ENCODE measurements around the gene EFNA5. TPM values are rescaled to one million over a fixed set of nuclear protein-coding genes. Genes with fewer than 3 reads are reported as not detected.

The EFNA5 gene
- total and polyA plus RNA-seq, 2 experiments from 2014 or later: 0.64 to 0.86 TPM

GRCh38 chr5:107665036-107665570, 5.6 kb downstream of the EFNA5 start:
- Histone ChIP-seq H4K20me1 (ENCODE audit: insufficient read depth) (no peaks in the 10 kb centered on the region), H3K4me3 (no peak overlapping the region), H3K4me1 (ENCODE audit: insufficient read depth) (no peaks in the 10 kb centered on the region), H3K79me2 (ENCODE audit: insufficient read depth) (no peaks in the 10 kb centered on the region), H2AFZ (no peak overlapping the region), H3K27me3 (replicated peaks; ENCODE audit: insufficient read depth) (peaks cover 35% of the 10 kb centered on the region), H3K9ac (no peak overlapping the region), H3K9me2 (ENCODE audit: insufficient read depth) (no peaks in the 10 kb centered on the region), H3F3A (ENCODE audit: insufficient read depth) (no peaks in the 10 kb centered on the region), H3K27ac (no peak overlapping the region), H3K4me2 (ENCODE audit: unreplicated experiment) (no peak overlapping the region), H3K9me3 (ENCODE audit: low read depth) (no peaks in the 10 kb centered on the region), H3K36me3 (ENCODE audit: low read depth) (no peaks in the 10 kb centered on the region)
- in situ Hi-C loops (cut with MboI): no loop called here
- 83 to 85% methylated on average over 2 of the region's 2 CpGs for WGBS, 2 experiments (ENCODE audit: low coverage in 1 of 2, low lambda C conversion rate in 2 of 2, missing lambda C conversion rate in 2 of 2)
- no peak for DNase-seq
- TF ChIP-seq EZH2phosphoT487 (IDR thresholded peaks at IDR 0.05; ENCODE audit: insufficient read depth, low read depth): no peak
- no peak for TF ChIP-seq EZH2 (IDR thresholded peaks at IDR 0.05; ENCODE audit: insufficient read depth, poor library complexity, severe bottlenecking)

- Histone ChIP-seq H3K27ac (no peak overlapping the region), H2AFZ (no peak overlapping the region), H3K9ac (no peak overlapping the region), H3K9me2 (ENCODE audit: insufficient read depth) (no peaks in the 10 kb centered on the region), H4K20me1 (ENCODE audit: insufficient read depth) (no peaks in the 10 kb centered on the region), H3K79me2 (ENCODE audit: insufficient read depth) (no peaks in the 10 kb centered on the region), H3K4me3 (no peak overlapping the region), H3K27me3 (replicated peaks; ENCODE audit: insufficient read depth) (peaks cover 24% of the 10 kb centered on the region), H3K4me2 (ENCODE audit: unreplicated experiment) (no peak overlapping the region), H3K36me3 (ENCODE audit: low read depth) (no peaks in the 10 kb centered on the region), H3K4me1 (ENCODE audit: insufficient read depth) (no peaks in the 10 kb centered on the region), H3K9me3 (ENCODE audit: low read depth) (no peaks in the 10 kb centered on the region), H3F3A (ENCODE audit: insufficient read depth) (no peaks in the 10 kb centered on the region)
- WGBS, 2 experiments (ENCODE audit: low coverage in 1 of 2, low lambda C conversion rate in 2 of 2, missing lambda C conversion rate in 2 of 2): 33 to 38% methylated on average over 1 of the region's 1 CpG
- no peak for DNase-seq
- in situ Hi-C loops (cut with MboI): no loop called here
- TF ChIP-seq EZH2 (IDR thresholded peaks at IDR 0.05; ENCODE audit: insufficient read depth, poor library complexity, severe bottlenecking) (no peak), EZH2phosphoT487 (IDR thresholded peaks at IDR 0.05; ENCODE audit: insufficient read depth, low read depth) (no peak)
Observed at GRCh38 chr5:107663697-107664096, 7.0 kb downstream of the EFNA5 start.

GRCh38 chr5:107661650-107662044, 9.1 kb downstream of the EFNA5 start:
- Histone ChIP-seq H3K4me1 (ENCODE audit: insufficient read depth) (no peaks in the 10 kb centered on the region), H3K27ac (no peak overlapping the region), H3K9me3 (ENCODE audit: low read depth) (no peaks in the 10 kb centered on the region), H3K36me3 (ENCODE audit: low read depth) (no peaks in the 10 kb centered on the region), H3F3A (ENCODE audit: insufficient read depth) (no peaks in the 10 kb centered on the region), H3K4me2 (ENCODE audit: unreplicated experiment) (no peak overlapping the region), H2AFZ (no peak overlapping the region), H3K9ac (no peak overlapping the region), H3K27me3 (replicated peaks; ENCODE audit: insufficient read depth) (peaks cover 4% of the 10 kb centered on the region), H3K9me2 (ENCODE audit: insufficient read depth) (no peaks in the 10 kb centered on the region), H3K79me2 (ENCODE audit: insufficient read depth) (no peaks in the 10 kb centered on the region), H3K4me3 (no peak overlapping the region), H4K20me1 (ENCODE audit: insufficient read depth) (no peaks in the 10 kb centered on the region)
- TF ChIP-seq EZH2phosphoT487 (IDR thresholded peaks at IDR 0.05; ENCODE audit: insufficient read depth, low read depth) (no peak), EZH2 (IDR thresholded peaks at IDR 0.05; ENCODE audit: insufficient read depth, poor library complexity, severe bottlenecking) (no peak)
- in situ Hi-C loops (cut with MboI): no loop called here
- DNase-seq: no peak
- 75 to 81% methylated on average over 1 of the region's 1 CpG for WGBS, 2 experiments (ENCODE audit: low coverage in 1 of 2, low lambda C conversion rate in 2 of 2, missing lambda C conversion rate in 2 of 2)

DNA sequence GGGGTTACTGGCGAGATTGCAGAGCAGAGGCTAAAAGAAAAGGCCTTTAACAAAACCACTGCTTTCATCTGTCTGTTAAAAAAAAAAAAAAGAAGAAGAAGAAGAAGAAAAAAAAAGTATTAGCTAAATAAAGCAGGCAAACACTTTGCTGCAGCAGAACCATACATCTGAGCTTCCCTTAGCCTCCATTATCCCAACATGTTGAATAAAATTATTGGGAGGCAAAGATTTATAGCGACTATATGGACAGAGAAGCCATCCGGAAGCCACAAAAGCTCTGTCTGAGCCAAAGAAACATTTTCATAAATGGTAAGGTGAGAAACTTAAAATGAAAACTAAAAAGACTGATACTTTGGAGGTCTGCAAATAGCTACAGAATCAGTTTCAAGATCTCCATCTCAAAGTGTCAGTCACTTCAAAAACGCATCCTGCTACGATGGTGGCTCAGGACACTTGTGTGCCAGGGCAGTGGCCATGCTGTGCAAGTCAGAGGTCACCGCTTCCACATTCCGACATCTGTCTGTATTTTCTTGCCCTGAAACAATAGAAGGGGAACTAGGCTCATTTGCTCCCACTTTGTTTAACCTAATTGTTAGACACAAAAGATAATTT, 9.6 kb downstream of the EFNA5 start:
- Histone ChIP-seq H3F3A (ENCODE audit: insufficient read depth) (no peaks in the 10 kb centered on the region), H4K20me1 (ENCODE audit: insufficient read depth) (no peaks in the 10 kb centered on the region), H3K9ac (no peak overlapping the region), H3K4me1 (ENCODE audit: insufficient read depth) (no peaks in the 10 kb centered on the region), H3K9me3 (ENCODE audit: low read depth) (no peaks in the 10 kb centered on the region), H3K27me3 (replicated peaks; ENCODE audit: insufficient read depth) (no peaks in the 10 kb centered on the region; the same call in 1 of the 2 replicates), H3K27ac (no peak overlapping the region), H3K4me2 (ENCODE audit: unreplicated experiment) (no peak overlapping the region), H3K9me2 (ENCODE audit: insufficient read depth) (no peaks in the 10 kb centered on the region), H3K4me3 (no peak overlapping the region), H3K79me2 (ENCODE audit: insufficient read depth) (no peaks in the 10 kb centered on the region), H2AFZ (no peak overlapping the region), H3K36me3 (ENCODE audit: low read depth) (no peaks in the 10 kb centered on the region)
- 78 to 82% methylated on average over 7 of the region's 7 CpGs for WGBS, 2 experiments (ENCODE audit: low coverage in 1 of 2, low lambda C conversion rate in 2 of 2, missing lambda C conversion rate in 2 of 2)
- DNase-seq: no peak
- in situ Hi-C loops (cut with MboI): no loop called here
- TF ChIP-seq EZH2 (IDR thresholded peaks at IDR 0.05; ENCODE audit: insufficient read depth, poor library complexity, severe bottlenecking): no peak
- TF ChIP-seq EZH2phosphoT487 (IDR thresholded peaks at IDR 0.05; ENCODE audit: insufficient read depth, low read depth): no peak
